Parathyroid adenoma (tissue), 2 donors: ENCODE results near the gene TCAIM.
A peak's percentile ranks its signal among the peaks of the same experiment; 100 is the strongest.

Source experiments
- H2AFZ ChIP-seq: fragments of 300-600 bp; sonication (generic); one replicate; pipeline ENCODE4 v1.7.0; 2017; ENCODE audit warnings: antibody characterized with exemption, mild to moderate bottlenecking
- H3K27ac ChIP-seq: fragments of 300-600 bp; sonication (generic); one replicate; pipeline ENCODE4 v1.7.0; 2017
- H3K27me3 ChIP-seq: fragments of 300-600 bp; sonication (generic); one replicate; pipeline ENCODE4 v1.7.0; 2017; ENCODE audit warnings: low read length; ENCODE audit not compliant: control insufficient read depth, insufficient read depth
- H3K36me3 ChIP-seq: fragments of 300-600 bp; sonication (generic); one replicate; pipeline ENCODE4 v1.7.0; 2017; ENCODE audit warnings: low read length; ENCODE audit not compliant: control insufficient read depth, insufficient read depth
- H3K4me1 ChIP-seq: fragments of 300-600 bp; sonication (generic); one replicate; pipeline ENCODE4 v1.7.0; 2017; ENCODE audit warnings: control low read depth
- H3K4me2 ChIP-seq: fragments of 300-600 bp; sonication (generic); one replicate; pipeline ENCODE4 v1.7.0; 2017; ENCODE audit warnings: low read length
- H3K4me3 ChIP-seq: fragments of 300-600 bp; sonication (generic); one replicate; pipeline ENCODE4 v1.7.0; 2017; ENCODE audit warnings: low read depth, low read length
- H3K79me2 ChIP-seq: fragments of 300-600 bp; sonication (generic); one replicate; pipeline ENCODE4 v1.7.0; 2017; ENCODE audit warnings: control low read depth
- H3K9ac ChIP-seq: fragments of 300-600 bp; sonication (generic); one replicate; pipeline ENCODE4 v1.7.0; 2017; ENCODE audit warnings: mild to moderate bottlenecking
- H3K9me3 ChIP-seq: fragments of 300-600 bp; sonication (generic); one replicate; pipeline ENCODE4 v1.7.0; 2017; ENCODE audit warnings: low read length; ENCODE audit not compliant: control insufficient read depth
- CTCF ChIP-seq: fragments of 300-600 bp; sonication (generic); IDR thresholded peaks from one replicate; pipeline ENCODE4 v1.7.0; 2017; ENCODE audit warnings: antibody characterized with exemption, mild to moderate bottlenecking
- donor health status: primary hyperparathyroidism.

The TCAIM gene

DNA sequence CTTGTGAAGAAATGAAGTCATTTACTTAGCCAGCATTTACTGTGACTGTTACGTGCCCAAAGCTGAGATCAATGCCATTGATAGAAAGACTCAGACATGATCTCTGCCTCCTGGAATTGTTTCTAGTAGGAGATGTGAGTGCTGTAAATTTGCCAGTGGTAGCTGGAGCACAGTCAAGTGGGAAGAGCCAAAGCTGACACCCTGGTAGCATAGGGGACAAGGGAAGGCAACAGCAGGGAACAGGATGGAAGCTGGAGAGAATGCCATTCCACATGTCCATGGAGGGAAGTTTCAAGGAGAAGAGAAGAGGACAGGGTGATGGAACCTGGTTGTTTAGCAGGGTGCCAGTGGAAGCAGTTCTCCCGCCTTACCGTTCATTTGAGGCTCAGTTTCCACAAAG is 64.0 kb downstream of the TCAIM start:
- H3K4me2 ChIP-seq, result no peak overlapping the region
- H3K27me3 ChIP-seq, result no peaks in the 10 kb centered on the region
- H3K4me1 ChIP-seq, result no peaks in the 10 kb centered on the region
- no peak for TF ChIP-seq CTCF
- no peak overlapping the region for H3K27ac ChIP-seq
- no peak overlapping the region for H3K4me3 ChIP-seq
- no peak overlapping the region for H3K9ac ChIP-seq
- H3K36me3 ChIP-seq, result no peaks in the 10 kb centered on the region
- no peaks in the 10 kb centered on the region for H3K79me2 ChIP-seq
- no peaks in the 10 kb centered on the region for H3K9me3 ChIP-seq
- no peak overlapping the region for H2AFZ ChIP-seq

- no peak overlapping the region for H3K9ac ChIP-seq
- no peak overlapping the region for H3K4me2 ChIP-seq
- no peaks in the 10 kb centered on the region for H3K4me1 ChIP-seq
- H2AFZ ChIP-seq, result no peak overlapping the region
- no peaks in the 10 kb centered on the region for H3K27me3 ChIP-seq
- H3K4me3 ChIP-seq, result no peak overlapping the region
- TF ChIP-seq CTCF, result no peak
- no peaks in the 10 kb centered on the region for H3K79me2 ChIP-seq
- H3K27ac ChIP-seq, result no peak overlapping the region
- H3K9me3 ChIP-seq, result no peaks in the 10 kb centered on the region
- H3K36me3 ChIP-seq, result no peaks in the 10 kb centered on the region
Observed at GRCh38 chr3:44409640-44410410, 71.3 kb downstream of the TCAIM start.

GRCh38 chr3:44411031-44411645 is 72.6 kb downstream of the TCAIM start:
- no peaks in the 10 kb centered on the region for H3K27me3 ChIP-seq
- no peak for TF ChIP-seq CTCF
- H2AFZ ChIP-seq, result no peak overlapping the region
- H3K27ac ChIP-seq, result no peak overlapping the region
- no peaks in the 10 kb centered on the region for H3K9me3 ChIP-seq
- no peaks in the 10 kb centered on the region for H3K4me1 ChIP-seq
- no peak overlapping the region for H3K4me3 ChIP-seq
- H3K9ac ChIP-seq, result no peak overlapping the region
- no peaks in the 10 kb centered on the region for H3K36me3 ChIP-seq
- no peak overlapping the region for H3K4me2 ChIP-seq
- H3K79me2 ChIP-seq, result no peaks in the 10 kb centered on the region

GRCh38 chr3:44412365-44412764 is 73.8 kb downstream of the TCAIM start:
- H3K4me1 ChIP-seq, result no peaks in the 10 kb centered on the region
- no peak overlapping the region for H3K9ac ChIP-seq
- H3K27me3 ChIP-seq, result no peaks in the 10 kb centered on the region
- no peak overlapping the region for H3K4me2 ChIP-seq
- H3K4me3 ChIP-seq, result no peak overlapping the region
- no peaks in the 10 kb centered on the region for H3K9me3 ChIP-seq
- no peaks in the 10 kb centered on the region for H3K36me3 ChIP-seq
- TF ChIP-seq CTCF, result no peak
- no peaks in the 10 kb centered on the region for H3K79me2 ChIP-seq
- H3K27ac ChIP-seq, result no peak overlapping the region
- peak overlapping the region; percentile 46 for H2AFZ ChIP-seq
